HG03460 (cell line): ENCODE data around the gene CDIPT.

ENCODE experiments used
- ATAC-seq: cut with Tn5 transposase; IDR thresholded peaks from one replicate; pipeline ENCODE4 v1.9.1; 2021; ENCODE audit not compliant: unreplicated experiment

Gene CDIPT

GRCh38 chr16:29811896-29812665, 50.9 kb downstream of the CDIPT start, which contains the start of gene PRRT2:
Gene PRRT2 (plus strand): TSS chr16:29812193. CDS start chr16:29813055, 862 bp downstream.
- ATAC-seq = no peak

GRCh38 chr16:29811170-29811895, 51.7 kb downstream of the CDIPT start:
- no peak for ATAC-seq

- ATAC-seq = no peak
Observed at GRCh38 chr16:29810699-29811169, 52.3 kb downstream of the CDIPT start.

GRCh38 chr16:29809850-29810698, 53.0 kb downstream of the CDIPT start:
- ATAC-seq = no peak

GRCh38 chr16:29809031-29809747, 53.8 kb downstream of the CDIPT start:
- ATAC-seq = no peak
